Type B pancreatic cell (in vitro differentiated cells): ENCODE data around the gene SLC17A5. TPM values are rescaled to one million over a fixed set of nuclear protein-coding genes. Genes with fewer than 3 reads are reported as not detected.
"Not testable (repeated sequence)": the region's sequence is repeated elsewhere in the genome, so short reads cannot be mapped to it uniquely, and the experiment has no call there.

Source experiments
- DNase-seq: peaks from one replicate; pipeline ENCODE4 v3.0.0; 2021; ENCODE audit warnings: mixed read lengths; ENCODE audit not compliant: unreplicated experiment; ENCODE audit errors: extremely low spot score
- H3K27ac Mint-ChIP-seq: 2 replicates; pipeline ENCODE4 v1.8.0; 2021; ENCODE audit warnings: mild to moderate bottlenecking, mixed read lengths
- H3K27me3 Mint-ChIP-seq: 2 replicates; pipeline ENCODE4 v1.8.0; 2021; ENCODE audit warnings: mixed read lengths
- H3K36me3 Mint-ChIP-seq: 2 replicates; pipeline ENCODE4 v1.8.0; 2021; ENCODE audit warnings: mixed read lengths
- H3K4me1 Mint-ChIP-seq: one replicate; pipeline ENCODE4 v1.8.0; 2021; ENCODE audit warnings: mixed read lengths; ENCODE audit not compliant: unreplicated experiment
- H3K4me3 Mint-ChIP-seq: 2 replicates; pipeline ENCODE4 v1.8.0; 2021; ENCODE audit warnings: mild to moderate bottlenecking, mixed read lengths
- H3K9me3 Mint-ChIP-seq: 2 replicates; pipeline ENCODE4 v1.8.0; 2021; ENCODE audit warnings: mixed read lengths
- CTCF ChIP-seq: fragments of 200-600 bp; sonication (generic); conservative IDR thresholded peaks from 2 replicates; pipeline ENCODE4 v1.5.0; 2021; ENCODE audit warnings: antibody characterized with exemption, mild to moderate bottlenecking
- total RNA-seq: library from RNA; stranded (reverse); gene quantifications from 2 replicates; pipeline ENCODE4 v1.2.1, GENCODE V29; 2021; ENCODE audit warnings: low replicate concordance

Gene SLC17A5
- total RNA-seq, 1 donor from 2014 or later: 9.7 TPM

GRCh38 chr6:73680289-73680918 lies 26.6 kb upstream of the SLC17A5 start:
- H3K4me1 Mint-ChIP-seq: peaks cover 3% of the 10 kb centered on the region
- peak overlapping the region; percentile 20 for H3K4me3 Mint-ChIP-seq
- H3K9me3 Mint-ChIP-seq: no peaks in the 10 kb centered on the region
- H3K27ac Mint-ChIP-seq: peak overlapping the region; percentile 73
- H3K36me3 Mint-ChIP-seq: no peaks in the 10 kb centered on the region
- no peak for DNase-seq
- TF ChIP-seq CTCF: no peak
- H3K27me3 Mint-ChIP-seq: no peaks in the 10 kb centered on the region

- H3K4me3 Mint-ChIP-seq, H3K36me3 Mint-ChIP-seq, H3K27me3 Mint-ChIP-seq, DNase-seq, H3K9me3 Mint-ChIP-seq, H3K27ac Mint-ChIP-seq, H3K4me1 Mint-ChIP-seq: not testable (repeated sequence)
These were observed 26.1 kb upstream of the SLC17A5 start for GRCh38 chr6:73679846-73680245.

- no peak overlapping the region for H3K4me3 Mint-ChIP-seq
- H3K9me3 Mint-ChIP-seq: no peaks in the 10 kb centered on the region
- H3K27me3 Mint-ChIP-seq: no peaks in the 10 kb centered on the region
- DNase-seq: no peak
- no peak for TF ChIP-seq CTCF
- no peaks in the 10 kb centered on the region for H3K36me3 Mint-ChIP-seq
- H3K27ac Mint-ChIP-seq: no peak overlapping the region
- peaks cover 5% of the 10 kb centered on the region for H3K4me1 Mint-ChIP-seq
These were observed 25.2 kb upstream of the SLC17A5 start for GRCh38 chr6:73679009-73679408.

GRCh38 chr6:73675466-73676098 lies 21.8 kb upstream of the SLC17A5 start:
- H3K36me3 Mint-ChIP-seq: no peaks in the 10 kb centered on the region
- peak; percentile 76 for DNase-seq
- H3K27me3 Mint-ChIP-seq: no peaks in the 10 kb centered on the region
- H3K27ac Mint-ChIP-seq: peak overlapping the region; percentile 15
- H3K4me1 Mint-ChIP-seq: peaks cover 5% of the 10 kb centered on the region
- no peak overlapping the region for H3K4me3 Mint-ChIP-seq
- H3K9me3 Mint-ChIP-seq: no peaks in the 10 kb centered on the region
- peak; percentile 92 for TF ChIP-seq CTCF

- TF ChIP-seq CTCF: no peak
- H3K4me1 Mint-ChIP-seq: peaks cover 5% of the 10 kb centered on the region
- H3K27me3 Mint-ChIP-seq: no peaks in the 10 kb centered on the region
- no peak overlapping the region for H3K27ac Mint-ChIP-seq
- no peak overlapping the region for H3K4me3 Mint-ChIP-seq
- no peak for DNase-seq
- H3K36me3 Mint-ChIP-seq: no peaks in the 10 kb centered on the region
- H3K9me3 Mint-ChIP-seq: no peaks in the 10 kb centered on the region
These were observed 18.3 kb upstream of the SLC17A5 start for GRCh38 chr6:73671911-73672685.

GRCh38 chr6:73669005-73669404 lies 15.2 kb upstream of the SLC17A5 start:
- Mint-ChIP-seq H3K27me3 (no peaks in the 10 kb centered on the region), H3K27ac (no peak overlapping the region), H3K9me3 (no peaks in the 10 kb centered on the region), H3K4me1 (no peaks in the 10 kb centered on the region), H3K36me3 (no peaks in the 10 kb centered on the region), H3K4me3 (no peak overlapping the region)
- TF ChIP-seq CTCF: no peak
- DNase-seq: no peak
